ENCODE measurements around the gene CDKN3.

The CDKN3 gene

GRCh38 chr14:54396493-54397335, at the start of gene CDKN3:
TSS of gene CDKN3 (plus strand) at chr14:54397007. CDS start at chr14:54397069, 62 bp downstream.
- DNase-seq = peak; percentile 99

- DNase-seq = no peak
Observed at GRCh38 chr14:54347044-54347443, 49.8 kb upstream of the CDKN3 start.

- DNase-seq = no peak
Observed at GRCh38 chr14:54348001-54348611, 48.7 kb upstream of the CDKN3 start.

GRCh38 chr14:54348923-54349620, 47.7 kb upstream of the CDKN3 start:
- DNase-seq = peak; percentile 48

- no peak for DNase-seq
Observed at GRCh38 chr14:54349713-54350112, 47.1 kb upstream of the CDKN3 start.

- no peak for DNase-seq
Observed at GRCh38 chr14:54350203-54350602, 46.6 kb upstream of the CDKN3 start.

- DNase-seq = no peak
Observed at GRCh38 chr14:54353266-54353665, 43.5 kb upstream of the CDKN3 start.

GRCh38 chr14:54353694-54354093, 43.1 kb upstream of the CDKN3 start:
- DNase-seq = no peak

- DNase-seq = no peak
Observed at GRCh38 chr14:54354096-54354495, 42.7 kb upstream of the CDKN3 start.

- DNase-seq = no peak
Observed at GRCh38 chr14:54354968-54355641, 41.7 kb upstream of the CDKN3 start.

GRCh38 chr14:54355698-54356097, 41.1 kb upstream of the CDKN3 start:
- DNase-seq = no peak

- peak; percentile 55 for DNase-seq
Observed at GRCh38 chr14:54356172-54356571, 40.6 kb upstream of the CDKN3 start.

GRCh38 chr14:54360667-54361066, 36.1 kb upstream of the CDKN3 start:
- no peak for DNase-seq

GRCh38 chr14:54362089-54362504, 34.7 kb upstream of the CDKN3 start:
- no peak for DNase-seq

- DNase-seq = no peak
Observed at GRCh38 chr14:54362759-54363437, 33.9 kb upstream of the CDKN3 start.

GRCh38 chr14:54364555-54365415, 32.0 kb upstream of the CDKN3 start:
- DNase-seq = peak; percentile 86

- DNase-seq = peak; percentile 50
Observed at GRCh38 chr14:54366736-54367735, 29.8 kb upstream of the CDKN3 start.

- DNase-seq = no peak
Observed at GRCh38 chr14:54368291-54368690, 28.5 kb upstream of the CDKN3 start.

GRCh38 chr14:54369343-54369742, 27.5 kb upstream of the CDKN3 start:
- no peak for DNase-seq

Data from right forelimb (tissue), 1 donor.